T-helper 2 cell treated with Interferon-gamma antibody and Interleukin-4, amounts not matched to agents 100 ng/mL and 5 ng/mL, for 36 hours (primary cell): ENCODE data around the gene SHLD1. TPM values are rescaled to one million over a fixed set of nuclear protein-coding genes. Genes with fewer than 3 reads are reported as not detected.
"Not testable (repeated sequence)": the region's sequence is repeated elsewhere in the genome, so short reads cannot be mapped to it uniquely, and the experiment has no call there.

Source experiments
- intact Hi-C: fragments of 100-400 bp; cut with micrococcal nuclease; formaldehyde crosslinking; loops from one replicate; pipeline ENCODE4 v1.15.1; 2023
- total RNA-seq: library from RNA; stranded (reverse); gene quantifications from 2 replicates; pipeline ENCODE4 v1.2.3, GENCODE V29; 2022

The SHLD1 gene
- total RNA-seq, 1 donor from 2014 or later = 15.0 TPM

DNA sequence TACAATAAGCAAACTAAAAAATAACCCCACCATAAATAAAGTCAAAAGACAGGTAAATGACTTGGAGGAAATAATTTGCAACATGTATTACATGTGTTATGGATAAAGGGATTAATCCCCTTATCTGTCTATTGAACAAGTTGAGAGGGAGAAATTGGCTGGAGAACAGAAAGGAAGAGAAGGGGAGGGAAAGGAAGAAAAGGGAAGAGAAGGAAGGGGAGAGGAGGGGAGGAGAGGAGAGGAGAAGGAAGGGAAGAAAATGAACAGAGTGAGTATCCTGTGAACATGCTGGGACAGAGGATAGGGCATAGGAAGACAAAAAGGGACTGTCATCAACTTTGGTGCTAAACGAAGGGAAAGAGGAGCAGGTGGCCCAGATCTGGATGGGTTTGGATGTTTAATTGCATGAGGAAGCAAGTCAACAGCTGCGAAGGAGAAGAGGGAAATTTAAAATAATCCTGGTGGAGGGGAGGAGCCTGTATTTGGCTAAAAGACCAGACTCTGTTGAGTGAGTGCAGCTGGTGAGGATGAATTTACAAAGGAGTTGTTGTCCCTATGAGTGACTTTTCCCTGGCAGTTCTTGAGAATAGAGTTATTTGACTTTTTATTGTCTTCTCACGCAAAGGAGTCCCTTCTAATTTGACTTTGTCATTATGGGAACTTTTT is 14.2 kb upstream of the SHLD1 start:
- intact Hi-C loops = no loop called here

DNA sequence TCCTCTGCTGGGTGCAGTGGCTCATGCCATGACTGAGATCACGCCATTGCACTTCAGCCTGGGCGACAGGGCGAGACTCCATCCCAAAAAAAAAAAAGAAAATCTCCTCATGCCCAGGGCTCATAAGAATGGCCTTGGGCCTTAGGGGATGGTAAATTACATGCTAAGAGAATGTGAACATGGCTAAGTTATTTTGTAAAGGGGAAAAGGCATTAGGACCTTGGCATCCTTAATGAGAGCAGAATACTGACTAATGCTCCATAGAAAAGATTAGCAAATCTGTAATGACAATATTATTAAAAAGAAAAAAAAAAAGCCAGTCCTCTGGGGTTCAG is 12.6 kb upstream of the SHLD1 start:
- intact Hi-C loops = no loop called here

DNA sequence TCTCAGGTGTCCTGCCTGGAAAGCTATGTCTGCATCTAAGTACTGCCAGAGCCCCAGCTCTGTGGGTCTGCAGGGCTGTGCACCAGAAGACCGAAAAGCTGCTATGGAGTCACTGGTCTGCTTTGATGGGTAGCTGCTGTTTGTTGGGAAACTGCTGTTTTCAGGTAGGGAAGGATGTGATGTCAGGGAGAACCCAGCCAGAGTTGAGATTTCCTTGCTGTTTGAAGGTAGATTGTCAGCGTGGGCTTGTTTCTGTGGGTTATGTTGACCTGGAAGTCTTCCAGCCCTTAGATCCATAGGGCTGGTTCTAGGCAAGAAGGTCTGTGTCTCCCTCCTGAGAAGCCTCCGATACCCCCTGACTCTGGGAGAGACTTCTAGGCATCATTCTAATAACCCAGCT is 12.2 kb upstream of the SHLD1 start:
- intact Hi-C loops = no loop called here

DNA sequence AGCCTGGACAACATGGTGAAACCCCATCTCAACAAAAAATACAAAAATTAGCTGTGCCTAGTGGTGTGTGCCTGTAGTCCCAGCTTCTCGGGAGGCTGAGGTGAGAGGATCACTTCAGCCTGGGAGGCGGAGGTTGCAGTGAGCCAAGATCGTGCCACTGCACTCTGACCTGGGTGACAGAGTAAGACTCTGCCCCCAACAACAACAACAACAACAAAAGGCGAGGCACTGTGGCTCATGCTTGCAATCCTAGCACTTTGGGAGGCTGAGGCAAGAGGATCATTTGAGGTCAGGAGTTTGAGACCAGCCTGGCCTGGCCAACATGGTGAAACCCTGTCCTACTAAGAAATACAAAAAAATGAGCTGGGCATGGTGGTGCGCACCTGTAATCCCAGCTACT is 9.6 kb upstream of the SHLD1 start:
- intact Hi-C loops = not testable (repeated sequence)

DNA sequence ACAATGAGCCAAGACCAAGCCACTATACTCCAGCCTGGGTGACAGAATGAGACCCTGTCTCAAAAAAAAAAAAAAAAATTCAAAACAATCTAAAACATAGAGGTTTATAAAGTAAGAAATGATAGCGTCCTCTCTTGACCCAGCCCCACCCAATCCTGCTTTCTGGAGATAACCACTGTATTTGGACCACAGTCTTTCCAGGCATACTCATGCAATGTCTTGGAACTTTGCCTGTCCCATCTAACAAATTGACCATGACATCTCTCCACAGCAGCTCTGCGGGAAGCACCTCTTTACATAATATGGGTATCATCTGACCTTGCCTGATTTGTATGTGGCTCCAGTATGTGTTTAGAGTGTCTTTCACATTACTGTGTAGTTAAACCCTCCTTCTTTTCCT is 9.1 kb upstream of the SHLD1 start:
- intact Hi-C loops = no loop called here

DNA sequence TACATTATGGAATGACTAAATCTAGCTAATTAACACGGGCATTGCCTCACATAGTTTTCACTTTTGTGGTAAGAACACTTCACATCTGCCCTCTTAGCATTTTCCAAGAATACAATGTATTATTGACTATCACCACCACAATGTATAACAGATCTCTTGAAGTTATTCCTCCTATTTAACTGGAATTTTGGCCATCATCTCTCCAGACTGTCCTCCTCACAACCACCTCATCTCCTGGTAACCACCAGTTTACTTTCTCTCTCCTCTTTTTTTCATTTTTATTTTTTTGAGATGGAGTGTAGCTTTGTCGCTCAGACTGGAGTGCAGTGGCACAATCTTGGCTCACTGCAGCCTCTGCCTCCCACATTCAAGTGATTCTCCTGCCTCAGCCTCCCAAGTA is 8.2 kb upstream of the SHLD1 start:
- intact Hi-C loops = no loop called here

DNA sequence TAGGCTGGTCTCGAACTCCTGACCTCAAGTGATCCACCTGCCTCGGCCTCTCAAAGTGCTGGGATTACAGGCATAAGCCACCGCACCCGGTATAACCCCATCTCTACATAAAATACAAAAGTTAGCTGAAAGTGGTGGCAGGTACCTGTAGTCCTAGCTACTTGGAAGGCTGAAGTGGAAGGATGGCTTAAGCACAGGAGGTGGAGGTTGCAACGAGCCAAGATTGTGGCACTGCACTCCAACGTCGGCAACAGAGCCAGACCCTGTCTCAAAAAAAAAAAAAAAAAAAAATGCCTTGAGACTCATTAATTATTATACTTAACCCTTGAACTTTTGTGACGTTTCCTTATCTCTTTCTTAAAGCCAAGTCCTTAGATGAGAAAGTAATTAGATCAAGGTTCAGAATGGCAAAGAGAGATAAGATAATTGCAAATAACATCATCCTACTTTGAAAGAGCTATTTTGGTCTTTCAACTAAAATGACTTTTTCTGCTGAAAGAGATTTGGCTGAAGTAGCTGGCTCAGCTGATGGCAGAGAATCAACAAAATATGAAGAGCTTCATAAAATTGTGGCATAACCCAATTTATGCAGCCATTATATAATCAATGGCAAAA is 4.7 kb upstream of the SHLD1 start:
- intact Hi-C loops = no loop called here

DNA sequence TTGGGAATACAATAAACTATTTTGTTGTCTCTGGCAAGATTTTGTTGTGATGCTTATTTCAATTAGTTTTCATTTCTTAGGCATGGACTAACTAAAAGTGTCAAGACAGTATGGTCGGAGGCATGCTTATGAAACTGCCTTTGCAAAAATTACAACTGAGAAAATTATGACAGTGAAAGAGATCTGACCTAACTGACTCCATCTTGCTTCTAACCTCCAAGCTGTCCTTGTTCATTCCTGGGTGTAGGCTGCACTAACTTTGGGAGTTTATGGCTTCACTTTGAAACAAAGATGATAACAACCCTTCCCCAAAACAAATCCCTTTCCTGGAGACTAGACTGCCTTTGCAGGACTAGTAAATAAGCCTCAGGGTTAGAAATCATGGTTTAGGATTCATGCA is 4.1 kb upstream of the SHLD1 start:
- intact Hi-C loops = no loop called here

DNA sequence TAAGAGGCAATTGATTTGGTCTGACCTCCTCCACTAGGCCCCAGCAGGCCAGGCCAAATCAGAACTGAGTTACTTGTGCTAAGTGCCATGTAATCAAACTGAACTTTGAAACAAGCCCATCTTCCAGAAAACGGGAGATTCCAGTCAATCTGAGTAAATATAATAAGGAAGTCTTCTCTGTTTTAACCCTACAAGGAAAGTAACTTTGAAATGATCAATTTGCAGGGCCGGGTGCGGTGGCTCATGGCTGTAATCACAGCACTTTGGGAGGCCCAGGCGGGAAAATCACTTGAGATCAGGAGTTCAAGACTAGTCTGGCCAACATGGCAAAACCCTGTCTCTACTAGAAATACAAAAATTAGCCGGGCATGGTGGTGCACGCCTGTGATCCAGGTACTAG is 2.0 kb upstream of the SHLD1 start:
- intact Hi-C loops = no loop called here

DNA sequence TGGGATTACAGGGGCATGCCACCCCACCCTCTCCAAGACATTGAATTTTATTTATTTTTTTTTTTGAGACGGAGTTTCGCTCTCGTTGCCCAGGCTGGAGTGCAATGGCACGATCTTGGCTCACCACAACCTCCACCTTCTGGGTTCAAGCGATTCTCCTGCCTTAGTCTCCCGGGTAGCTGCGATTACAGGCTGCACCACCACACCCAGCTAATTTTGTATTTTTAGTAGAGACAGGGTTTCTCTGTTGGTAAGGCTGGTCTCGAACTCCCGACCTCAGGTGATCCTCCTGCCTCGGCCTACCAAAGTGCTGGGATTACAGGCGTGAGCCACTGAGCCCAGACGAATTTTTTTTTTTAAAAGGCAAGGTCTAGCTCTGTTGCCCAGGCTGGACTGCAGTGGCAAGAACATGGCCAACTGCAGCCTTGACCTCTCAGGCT is 669 bp upstream of the SHLD1 start:
- intact Hi-C loops = not testable (repeated sequence)

DNA sequence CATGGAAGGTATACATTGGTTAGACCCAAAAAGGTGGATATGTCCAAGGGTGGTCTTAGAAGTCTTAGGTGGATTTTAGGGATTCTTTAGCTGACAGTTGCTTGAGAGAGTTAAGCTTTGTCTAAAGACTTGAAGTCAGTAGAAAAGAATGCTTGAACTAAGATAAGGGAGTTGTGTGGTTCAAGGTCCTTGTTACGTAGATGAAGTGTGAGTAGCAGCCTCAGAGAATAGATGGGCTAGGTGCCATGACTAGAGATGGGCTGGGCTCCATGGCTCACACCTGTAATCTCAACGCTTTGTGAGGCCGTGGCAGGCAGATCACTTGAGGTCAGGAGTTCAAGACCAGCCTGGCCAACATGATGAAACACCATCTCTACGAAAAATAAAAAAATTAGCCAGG is 1.7 kb downstream of the SHLD1 start:
- intact Hi-C loops = no loop called here

DNA sequence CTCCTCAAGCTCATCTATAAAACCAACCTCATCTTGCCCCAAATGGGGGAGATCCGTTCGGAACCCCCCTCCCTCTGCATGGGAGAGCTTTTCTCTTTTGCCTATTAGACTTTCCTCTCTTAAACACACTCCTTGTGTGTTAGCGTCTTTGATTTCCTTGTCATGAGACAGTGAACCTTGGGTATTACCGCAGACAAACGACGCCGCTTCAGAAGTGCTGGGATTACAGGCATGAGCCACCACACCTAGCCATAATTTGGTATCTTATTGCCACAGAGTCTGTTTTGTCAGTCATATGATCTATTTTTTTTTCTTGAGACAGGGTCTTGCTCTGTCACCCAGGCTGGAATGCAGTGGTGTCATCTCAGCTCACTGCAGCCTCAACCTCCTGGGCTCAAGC is 3.6 kb downstream of the SHLD1 start:
- intact Hi-C loops = no loop called here

DNA sequence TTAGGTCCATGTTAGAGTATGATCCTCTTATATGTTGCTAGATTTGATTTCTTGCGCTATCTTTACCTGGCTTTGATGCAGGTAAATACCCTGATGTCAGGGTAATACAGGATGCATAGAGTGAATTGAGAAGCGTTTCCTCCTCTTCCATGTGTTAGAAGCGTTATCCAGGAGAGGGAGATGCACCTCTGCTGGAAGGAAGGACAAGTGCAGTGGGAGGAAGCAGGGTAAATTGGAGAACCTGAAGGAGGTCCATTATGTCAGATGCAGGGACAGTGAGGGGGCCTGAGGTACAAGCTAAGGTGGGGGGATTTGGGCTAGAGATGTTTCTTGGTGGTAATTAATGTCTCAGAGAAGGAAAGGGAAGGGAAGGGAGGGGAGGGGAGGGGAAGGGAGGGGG is 7.7 kb downstream of the SHLD1 start:
- intact Hi-C loops = no loop called here

DNA sequence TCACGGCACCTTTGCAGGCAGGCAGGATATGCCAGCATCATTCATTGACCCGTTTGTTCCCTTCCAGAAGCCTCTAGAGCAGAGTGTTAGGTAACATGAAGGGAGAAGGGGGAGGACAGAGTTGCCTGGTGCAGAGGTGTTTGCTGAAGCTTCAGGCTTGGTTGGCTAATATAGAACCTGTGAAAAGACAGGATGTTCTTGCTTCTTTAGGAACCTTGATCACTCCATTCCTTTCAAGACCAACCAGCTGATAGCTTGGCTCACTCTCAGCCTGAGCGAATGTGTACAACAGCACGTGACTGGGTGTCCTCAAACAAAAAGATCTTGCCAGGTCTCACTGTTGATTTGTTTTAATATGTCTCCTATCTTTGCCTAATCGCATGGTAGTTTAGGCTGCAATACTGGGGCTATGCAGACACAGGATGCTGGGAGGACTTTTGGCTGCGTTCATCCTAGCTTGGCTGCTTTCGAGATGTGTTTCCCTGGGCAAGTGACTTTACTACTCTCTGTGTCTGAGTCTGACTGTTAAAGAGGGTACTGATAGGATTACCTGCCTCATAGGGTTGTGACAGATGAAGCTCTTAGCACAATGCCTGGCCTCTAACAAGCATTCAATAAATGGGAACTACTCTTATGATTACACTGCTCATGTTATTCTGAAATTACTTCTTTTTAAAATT is 16.0 kb downstream of the SHLD1 start:
- intact Hi-C loops = no loop called here

DNA sequence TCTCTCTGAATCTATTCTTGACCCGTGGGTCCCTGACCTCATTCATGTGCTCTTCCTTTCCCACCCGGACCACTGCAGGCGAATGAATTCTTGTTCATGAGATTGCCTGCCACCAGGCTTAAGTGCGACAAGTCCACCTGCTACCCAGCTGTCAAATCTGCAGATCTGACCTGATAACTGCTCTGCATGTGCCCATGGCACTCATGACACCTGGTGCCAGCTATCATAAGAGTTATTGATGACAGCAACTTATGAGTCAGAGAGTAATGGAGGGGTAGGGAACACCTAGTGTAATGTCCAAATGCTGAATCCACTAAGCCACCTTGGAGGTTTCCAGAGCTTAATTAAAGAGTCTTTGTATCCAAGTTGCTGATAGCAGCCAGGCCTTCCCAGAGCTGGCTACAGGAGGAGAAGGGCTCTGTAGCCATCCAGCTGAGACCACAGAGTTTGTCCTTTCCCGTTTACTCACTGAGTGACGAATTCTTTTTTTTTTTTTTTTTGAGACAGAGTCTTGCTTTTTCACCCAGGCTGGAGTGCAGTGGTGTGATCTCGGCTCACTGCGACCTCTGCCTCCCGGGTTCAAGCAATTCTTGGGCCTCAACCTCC is 17.4 kb downstream of the SHLD1 start:
- intact Hi-C loops = no loop called here

DNA sequence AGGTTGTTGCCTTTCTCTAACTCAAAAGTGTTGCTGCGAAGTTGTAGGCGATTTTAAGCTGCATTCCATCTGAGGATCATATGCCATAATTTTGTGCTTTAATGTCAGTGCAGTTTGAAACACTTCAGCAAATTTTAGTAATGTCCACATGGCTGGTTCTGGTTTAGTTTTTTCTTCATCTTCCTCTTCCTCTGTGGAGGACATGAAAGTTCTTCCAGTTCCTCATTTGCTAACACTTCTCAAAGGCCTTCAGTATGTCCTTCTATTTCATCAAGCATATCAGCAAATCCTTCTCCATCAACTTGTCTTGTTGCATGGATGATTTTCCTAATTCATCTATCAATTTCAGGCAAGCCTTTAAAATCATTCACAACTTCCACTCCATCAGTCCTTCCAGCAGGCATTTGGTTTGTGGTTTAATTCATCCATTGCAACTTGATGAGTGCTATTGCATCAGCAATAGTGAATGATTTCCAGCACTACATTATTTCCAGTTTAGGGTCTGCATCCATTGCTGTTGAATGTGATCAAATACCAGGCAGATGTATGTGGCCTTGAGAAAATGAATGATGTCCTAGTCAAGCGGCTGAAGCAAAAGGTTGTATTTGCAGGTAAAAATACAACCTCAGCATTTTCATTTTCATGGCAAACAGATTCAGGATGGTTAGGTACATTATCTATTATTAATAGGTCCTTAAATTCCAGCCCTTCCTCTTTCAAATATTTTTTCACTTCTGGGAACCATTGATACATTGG is 20.2 kb downstream of the SHLD1 start:
- intact Hi-C loops = no loop called here

DNA sequence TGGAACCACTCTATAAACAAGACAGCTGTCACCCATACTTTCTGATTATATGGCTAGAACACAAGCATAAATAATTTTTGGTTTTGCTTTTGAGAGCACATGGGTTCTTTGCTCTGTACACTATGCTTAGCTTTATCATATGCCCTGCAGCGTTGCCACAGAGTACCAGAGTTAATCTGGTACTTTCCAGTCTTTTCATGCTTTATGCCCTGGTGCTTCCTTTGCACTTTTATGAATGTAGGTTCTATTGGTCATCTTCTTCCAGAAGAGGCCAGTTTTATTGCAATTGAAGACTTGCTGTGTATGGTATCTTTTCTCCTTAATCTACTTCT is 20.8 kb downstream of the SHLD1 start:
- intact Hi-C loops = no loop called here

DNA sequence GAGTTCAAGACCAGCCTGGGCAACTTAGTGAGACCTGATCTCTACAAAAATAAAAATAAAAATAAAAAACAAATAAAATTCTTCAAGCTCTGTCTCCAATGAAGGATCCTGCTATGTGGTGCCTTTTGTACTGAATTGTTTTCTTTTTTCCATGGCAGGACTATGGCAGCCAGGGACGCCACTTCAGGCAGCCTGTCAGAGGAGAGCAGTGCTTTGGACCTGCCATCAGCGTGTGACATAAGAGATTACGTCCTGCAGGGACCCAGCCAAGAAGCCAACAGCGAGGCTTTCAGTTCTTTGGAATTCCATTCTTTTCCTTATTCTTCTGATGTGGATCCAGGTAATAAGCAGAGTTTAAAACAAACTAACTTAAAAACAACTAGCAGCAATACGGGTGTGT is 22.5 kb downstream of the SHLD1 start:
- intact Hi-C loops = no loop called here

DNA sequence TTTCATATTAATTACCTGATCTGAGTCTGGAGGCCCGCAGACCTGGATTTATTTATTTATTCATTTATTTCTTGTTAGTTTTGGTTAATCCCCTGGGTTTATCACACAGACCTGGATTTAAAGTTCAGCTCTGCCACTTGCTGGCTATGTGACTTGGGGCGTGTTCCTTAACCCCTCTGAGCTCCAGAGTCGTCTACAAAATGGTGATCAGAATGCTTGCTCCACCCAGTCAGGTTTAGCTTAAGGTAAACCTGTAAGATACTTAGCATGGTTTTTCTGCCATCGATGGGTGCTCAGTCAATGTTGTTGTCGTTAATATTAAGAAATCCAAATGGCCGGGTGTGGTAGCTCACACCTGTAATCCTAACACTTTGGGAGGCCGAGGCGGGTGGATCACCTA is 23.4 kb downstream of the SHLD1 start:
- intact Hi-C loops = no loop called here

DNA sequence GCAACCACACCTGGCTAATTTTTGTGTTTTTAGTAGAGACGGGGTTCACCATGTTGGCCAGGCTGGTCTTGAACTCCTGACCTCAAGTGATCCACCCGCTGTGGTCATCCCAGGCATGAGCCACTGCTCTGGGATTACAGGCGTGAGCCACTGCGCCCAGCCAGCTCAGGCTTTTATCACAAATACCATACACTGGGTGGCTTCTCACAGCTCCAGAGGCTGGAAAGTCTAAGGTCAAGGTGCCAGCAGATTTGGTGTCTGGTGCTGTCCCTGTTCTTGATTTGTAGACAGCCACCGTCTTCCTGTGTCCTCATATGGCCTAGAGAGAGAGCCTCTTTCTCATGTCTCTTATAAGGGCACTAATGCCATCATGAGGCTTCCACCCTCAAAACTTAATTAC is 25.9 kb downstream of the SHLD1 start:
- intact Hi-C loops = no loop called here

DNA sequence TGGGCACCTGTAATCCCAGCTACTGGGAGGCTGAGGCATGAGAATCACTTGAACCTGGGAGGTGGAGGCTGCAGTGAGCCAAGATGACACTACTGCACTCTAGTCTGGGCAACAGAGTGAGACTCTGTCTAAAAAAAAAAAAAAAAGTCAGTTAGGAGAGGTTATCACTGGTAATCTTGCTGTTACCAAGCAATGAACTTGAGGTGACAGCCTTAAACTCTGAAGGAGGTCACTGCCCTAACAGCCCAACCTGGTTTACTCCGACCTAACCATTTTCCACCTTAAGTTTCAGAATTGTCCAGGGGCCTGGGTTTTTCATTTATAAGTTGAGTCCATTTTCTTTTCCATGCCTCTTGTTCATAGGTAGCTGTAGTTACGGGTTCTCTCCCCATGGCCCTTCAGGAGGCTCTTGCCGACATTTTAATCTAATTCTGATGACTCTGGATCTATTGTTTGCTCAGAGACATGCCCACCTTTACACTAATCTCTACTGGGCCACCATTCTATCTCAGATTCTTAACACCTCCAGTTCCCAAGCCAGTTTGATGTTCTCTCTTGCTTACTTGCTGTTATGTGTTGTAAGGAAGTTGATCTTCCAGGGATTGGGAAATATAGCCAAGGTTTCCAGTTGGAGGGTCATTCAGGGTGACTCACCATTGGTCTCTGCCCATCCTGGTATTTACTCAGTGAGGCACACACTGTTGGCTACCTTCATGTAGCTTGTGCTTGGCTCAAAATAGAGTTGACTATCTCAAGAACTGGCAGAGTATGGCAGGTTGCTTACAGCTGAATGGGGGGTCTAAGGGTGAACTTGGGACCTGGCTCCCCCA is 29.1 kb downstream of the SHLD1 start:
- intact Hi-C loops = no loop called here
